A673 (cell line): ENCODE results near the gene DET1. TPM values are rescaled to one million over a fixed set of nuclear protein-coding genes. Genes with fewer than 3 reads are reported as not detected.
"Not testable (repeated sequence)": the region's sequence is repeated elsewhere in the genome, so short reads cannot be mapped to it uniquely, and the experiment has no call there.

ENCODE experiments used
- BruUV-seq: library from RNA; stranded (reverse); fragments of 400-500 nt; replicated peaks from 2 replicates; lab custom pipeline; 2021; lab: Mats Ljungman, UMichigan
- CTCF ChIA-PET: fragments of 300-600 bp; sonication (Branson Sonifier 250); formaldehyde crosslinking; loops from one replicate; lab custom pipeline; 2022; ENCODE audit warnings: antibody characterized with exemption; lab: Charles Lee
- POLR2A ChIA-PET: fragments of 300-600 bp; sonication (Branson Sonifier 250); formaldehyde crosslinking; loops from one replicate; lab custom pipeline; 2022; ENCODE audit warnings: antibody characterized with exemption; ENCODE audit not compliant: low non-redundant PET; lab: Charles Lee
- DNase-seq: peaks from one replicate; pipeline ENCODE4 v3.0.0-alpha.2; 2015; ENCODE audit warnings: low spot score
- H3K27ac ChIP-seq: fragments of 200-600 bp; sonication (generic); 2 replicates; pipeline ENCODE4 v1.5.1; 2016; ENCODE audit warnings: mixed run types, low read depth, mild to moderate bottlenecking, mixed read lengths, antibody characterized with exemption, low read length; ENCODE audit not compliant: poor library complexity, severe bottlenecking
- H3K27me3 ChIP-seq: fragments of 200-600 bp; sonication (generic); replicated peaks from 2 replicates; pipeline ENCODE4 v1.6.1; 2017; ENCODE audit warnings: mixed run types, low read depth, mild to moderate bottlenecking, mixed read lengths, antibody characterized with exemption, low read length; ENCODE audit not compliant: insufficient read depth, poor library complexity
- H3K36me3 ChIP-seq: fragments of 200-600 bp; sonication (generic); 2 replicates; pipeline ENCODE4 v1.6.1; 2016; ENCODE audit warnings: mixed run types, mild to moderate bottlenecking, mixed read lengths, antibody characterized with exemption, low read length; ENCODE audit not compliant: insufficient read depth, poor library complexity, severe bottlenecking
- H3K4me1 ChIP-seq: fragments of 200-600 bp; sonication (generic); 2 replicates; pipeline ENCODE4 v1.6.1; 2017; ENCODE audit warnings: mixed run types, mild to moderate bottlenecking, mixed read lengths, antibody characterized with exemption, low read length; ENCODE audit not compliant: insufficient read depth, poor library complexity, severe bottlenecking
- H3K4me3 ChIP-seq: fragments of 200-600 bp; sonication (generic); 2 replicates; pipeline ENCODE4 v1.5.1; 2016; ENCODE audit warnings: low read depth, mixed run types, mild to moderate bottlenecking, mixed read lengths, low read length; ENCODE audit not compliant: poor library complexity, severe bottlenecking
- H3K9me3 ChIP-seq: fragments of 200-600 bp; sonication (generic); 2 replicates; pipeline ENCODE4 v1.6.1; 2016; ENCODE audit warnings: mixed run types, low read depth, mild to moderate bottlenecking, mixed read lengths, antibody characterized with exemption, low read length; ENCODE audit not compliant: poor library complexity, severe bottlenecking
- CTCF ChIP-seq: fragments of 300-800, 200-600 bp; sonication (generic); conservative IDR thresholded peaks from 2 replicates; pipeline ENCODE4 v1.5.1; 2017; ENCODE audit warnings: low read depth, mild to moderate bottlenecking, antibody characterized with exemption, low read length, moderate library complexity, mixed read lengths
- EZH2 ChIP-seq: fragments of 200-600 bp; sonication (generic); IDR thresholded peaks from 2 replicates; pipeline ENCODE4 v1.6.1; 2017; ENCODE audit warnings: borderline replicate concordance, low read depth, mild to moderate bottlenecking, mixed read lengths, antibody characterized with exemption, low read length; ENCODE audit not compliant: poor library complexity, severe bottlenecking
- intact Hi-C: fragments of 100-400 bp; cut with micrococcal nuclease; formaldehyde crosslinking; loops from one replicate; pipeline ENCODE4 v1.10.0; 2022; ENCODE audit not compliant: unreplicated experiment
- total RNA-seq: library from RNA; stranded (reverse); gene quantifications from 2 replicates; pipeline ENCODE4 v1.2.3, GENCODE V29; 2021

DET1 gene
- total RNA-seq, 1 experiment from 2014 or later, result 7.7 TPM

- CTCF ChIA-PET, result no interaction called here
- TF ChIP-seq CTCF, result no peak
- TF ChIP-seq EZH2, result no peak
- H3K4me1 ChIP-seq, result no peaks in the 10 kb centered on the region
- H3K9me3 ChIP-seq, result no peaks in the 10 kb centered on the region
- POLR2A ChIA-PET, result no interaction called here
- intact Hi-C loops, result no loop called here
- H3K36me3 ChIP-seq, result no peaks in the 10 kb centered on the region
- H3K4me3 ChIP-seq, result no peak overlapping the region
- no peak for DNase-seq
- no peaks in the 10 kb centered on the region for H3K27me3 ChIP-seq
- BruUV-seq, result no TSS peak
- H3K27ac ChIP-seq, result no peak overlapping the region
Observed at GRCh38 chr15:88543065-88543776, 3.3 kb downstream of the DET1 start.

GRCh38 chr15:88542342-88542733, 4.1 kb downstream of the DET1 start:
- BruUV-seq, result no TSS peak
- POLR2A ChIA-PET, result no interaction called here
- intact Hi-C loops, result no loop called here
- H3K4me1 ChIP-seq, result no peaks in the 10 kb centered on the region
- TF ChIP-seq CTCF, result no peak
- H3K27ac ChIP-seq, result no peak overlapping the region
- DNase-seq, result no peak
- no peaks in the 10 kb centered on the region for H3K27me3 ChIP-seq
- no peaks in the 10 kb centered on the region for H3K9me3 ChIP-seq
- no peak overlapping the region for H3K4me3 ChIP-seq
- no peaks in the 10 kb centered on the region for H3K36me3 ChIP-seq
- CTCF ChIA-PET, result no interaction called here

GRCh38 chr15:88541709-88542341, 4.7 kb downstream of the DET1 start:
- no peak for TF ChIP-seq CTCF
- no peak for TF ChIP-seq EZH2
- no peak for DNase-seq
- intact Hi-C loops, result no loop called here
- no peaks in the 10 kb centered on the region for H3K4me1 ChIP-seq
- H3K4me3 ChIP-seq, result no peak overlapping the region
- H3K9me3 ChIP-seq, result no peaks in the 10 kb centered on the region
- no peaks in the 10 kb centered on the region for H3K36me3 ChIP-seq
- POLR2A ChIA-PET, result no interaction called here
- H3K27me3 ChIP-seq, result no peaks in the 10 kb centered on the region
- CTCF ChIA-PET, result no interaction called here
- BruUV-seq, result no TSS peak
- no peak overlapping the region for H3K27ac ChIP-seq

- POLR2A ChIA-PET, DNase-seq, H3K4me3 ChIP-seq, H3K27me3 ChIP-seq, BruUV-seq, H3K4me1 ChIP-seq, H3K36me3 ChIP-seq, H3K27ac ChIP-seq, CTCF ChIA-PET, H3K9me3 ChIP-seq, intact Hi-C loops: not testable (repeated sequence)
Observed at GRCh38 chr15:88541111-88541510, 5.4 kb downstream of the DET1 start.

GRCh38 chr15:88540350-88540749, 6.1 kb downstream of the DET1 start:
- H3K27ac ChIP-seq, H3K27me3 ChIP-seq, DNase-seq, H3K36me3 ChIP-seq, CTCF ChIA-PET, POLR2A ChIA-PET, H3K9me3 ChIP-seq, BruUV-seq, H3K4me3 ChIP-seq, H3K4me1 ChIP-seq, intact Hi-C loops: not testable (repeated sequence)
